ENCODE measurements around the gene ALDOA. TPM values are rescaled to one million over a fixed set of nuclear protein-coding genes. Genes with fewer than 3 reads are reported as not detected.

Gene ALDOA
- total and polyA plus RNA-seq, 9 of the 15 experiments (the other 6 are each of a cell fraction or from before 2014, with no cell fraction given): 311 to 2,224 (median 1,293) TPM

GRCh38 chr16:30086291-30087140 is 21.0 kb downstream of the ALDOA start (continued):
- TF ChIP-seq VEZF1 (CRISPR knock-in tag; IDR thresholded peaks at IDR 0.05): no peak
- no peak for TF ChIP-seq TFE3 (CRISPR knock-in tag; IDR thresholded peaks at IDR 0.05)
- TF ChIP-seq CTBP1 (IDR thresholded peaks at IDR 0.05; ENCODE audit: borderline replicate concordance): no peak
- no peak for TF ChIP-seq TBL1XR1 (IDR thresholded peaks at IDR 0.05; ENCODE audit: low read length in 2 of 2)
- no peak for TF ChIP-seq ZFP1 (CRISPR knock-in tag; IDR thresholded peaks at IDR 0.05)
- no peak for TF ChIP-seq ZKSCAN3 (CRISPR knock-in tag; IDR thresholded peaks at IDR 0.05)
- no peak for TF ChIP-seq ELK3 (CRISPR knock-in tag; IDR thresholded peaks at IDR 0.05)
- TF ChIP-seq HCFC1 (IDR thresholded peaks at IDR 0.05; ENCODE audit: low read depth, low read length): no peak
- TF ChIP-seq CBX5 (IDR thresholded peaks at IDR 0.05; ENCODE audit: borderline replicate concordance, low read depth): no peak
- no peak for TF ChIP-seq ZNF740 (CRISPR knock-in tag; IDR thresholded peaks at IDR 0.05)
- TF ChIP-seq ZNF740 (tag; IDR thresholded peaks at IDR 0.05): no peak
- peak; percentile 55 for TF ChIP-seq RBM25 (IDR thresholded peaks at IDR 0.05; ENCODE audit: low read depth, low read length, severe bottlenecking)
- TF ChIP-seq ZNF449 (CRISPR knock-in tag; IDR thresholded peaks at IDR 0.05): no peak
- TF ChIP-seq CAMTA2 (CRISPR knock-in tag; conservative IDR thresholded peaks at IDR 0.05): no peak
- TF ChIP-seq C11orf30 (IDR thresholded peaks at IDR 0.05; ENCODE audit: low read depth): no peak
- no peak for TF ChIP-seq L3MBTL2 (IDR thresholded peaks at IDR 0.05)
- peak; percentile 62 for TF ChIP-seq BCOR (IDR thresholded peaks at IDR 0.05)
- peak; percentile 82 for TF ChIP-seq POLR2G (IDR thresholded peaks at IDR 0.05; ENCODE audit: low read depth, low read length)
- TF ChIP-seq ZNF217 (CRISPR knock-in tag; IDR thresholded peaks at IDR 0.05): no peak
- TF ChIP-seq CCNT2 (IDR thresholded peaks at IDR 0.05; ENCODE audit: borderline replicate concordance, extremely low read depth, insufficient read length, low read depth, low read length): no peak

All from K562 (cell line).